Measurements from ENCODE around the gene PPFIBP2. TPM values are rescaled to one million over a fixed set of nuclear protein-coding genes. Genes with fewer than 3 reads are reported as not detected.
A peak's percentile ranks its signal among the peaks of the same experiment; 100 is the strongest.

The PPFIBP2 gene
- total and polyA plus RNA-seq, 10 of the 15 experiments (the other 5 are each of a cell fraction or from before 2014, with no cell fraction given) = 17.3 to 56.3 (median 39.2) TPM

- DNase-seq (ENCODE audit: low read depth, low spot score) (no peak), FAIRE-seq (no peak), ATAC-seq (no peak)
- TF ChIP-seq ZNF24 (IDR thresholded peaks at IDR 0.05) (no peak), EED (IDR thresholded peaks at IDR 0.05; ENCODE audit: low read depth) (peak; percentile 62), IKZF1 (conservative IDR thresholded peaks at IDR 0.05) (peak; percentile 46), IKZF2 (IDR thresholded peaks at IDR 0.05) (peak in 1 of 2 experiments; percentile 16; a peak in 1 of 4 replicates), TCF12 (IDR thresholded peaks at IDR 0.05; ENCODE audit: low read depth, low read length) (no peak), SPI1 (IDR thresholded peaks at IDR 0.05; ENCODE audit: borderline replicate concordance, insufficient read depth, low read depth, low read length) (peak; percentile 69; the same call in 1 of the 2 replicates), RUNX3 (IDR thresholded peaks at IDR 0.05; ENCODE audit: low read length) (peak; percentile 34; the same call in 1 of the 2 replicates), NR2F1 (conservative IDR thresholded peaks at IDR 0.05) (no peak)
- peaks cover 94% of the 10 kb centered on the region for H3K79me2 ChIP-seq (ENCODE audit: control insufficient read depth, insufficient read depth, low read length)
- H3K27me3 ChIP-seq (replicated peaks in 1 of 2; ENCODE audit: control insufficient read depth in 2 of 2, insufficient read depth in 2 of 2, low read length in 1 of 2) = no peaks in the 10 kb centered on the region
- in situ Hi-C loops (cut with MboI) = loop anchor here (10.0 to 25.0 kb wide), 2 partner anchors 909 to 1836 kb away; partner anchors contain the start of genes TAF10, TPP1, TRIM22 and TRIM5
- peaks cover 79% of the 10 kb centered on the region for H3K4me1 ChIP-seq (ENCODE audit: control insufficient read depth, insufficient read depth, low read length)
- intact Hi-C loops (cut with micrococcal nuclease; ENCODE audit: unreplicated experiment) = loop anchor here (10.0 kb wide), 2 partner anchors 909 to 1039 kb away; partner anchors contain the start of genes ARFIP2, TAF10, TIMM10B and TPP1
- WGBS (ENCODE audit: insufficient coverage, insufficient replicate concordance, low lambda C conversion rate, missing lambda C conversion rate) = 53% methylated on average over 6 of the region's 6 CpGs
- no TSS peak for BruUV-seq (replicated peaks)
- H3K4me3 ChIP-seq = peak overlapping the region; percentile 21; the same call in 1 of the 2 replicates
- peak overlapping the region; percentile 100 for H3K4me2 ChIP-seq (ENCODE audit: control insufficient read depth, insufficient read depth)
- no peaks in the 10 kb centered on the region for H4K20me1 ChIP-seq (ENCODE audit: control insufficient read depth, insufficient read depth)
- CTCF ChIA-PET = interaction anchor here (1.3 to 8.4 kb wide), 5 partner anchors 10 to 48 kb away, joined by 4 to 67 read pairs (median 6); partner anchors contain the start of gene PPFIBP2
- no peaks in the 10 kb centered on the region for H3K36me3 ChIP-seq (ENCODE audit: control insufficient read depth in 2 of 2, insufficient read depth in 2 of 2, low read length in 1 of 2)
- SMC1A ChIA-PET (ENCODE audit: uncharacterized antibody, unreplicated experiment) = interaction anchor here (0.7 to 7.2 kb wide), 6 partner anchors 9 to 72 kb away, joined by 3 to 107 read pairs (median 24); partner anchors contain the start of gene PPFIBP2
- peak overlapping the region; percentile 100 for H3K27ac ChIP-seq (ENCODE audit: control insufficient read depth, insufficient read depth)
- no peak overlapping the region for H2AFZ ChIP-seq (ENCODE audit: control insufficient read depth, low read depth, low read length)
- H3K9me3 ChIP-seq (replicated peaks; ENCODE audit: control insufficient read depth, insufficient read depth, low read length) = no peaks in the 10 kb centered on the region
- POLR2A ChIA-PET = interaction anchor here (0.7 to 5.0 kb wide), 4 partner anchors 8 to 13 kb away, joined by 3 to 78 read pairs (median 4); partner anchors contain the start of gene PPFIBP2
- H3K9ac ChIP-seq (ENCODE audit: control insufficient read depth, insufficient read depth, low read length) = peak overlapping the region; percentile 42; the same call in 1 of the 2 replicates
- RAD21 ChIA-PET (ENCODE audit: unreplicated experiment) = interaction anchor here (4.7 kb wide), 1 partner anchor 13 kb away, joined by 57 read pairs; the partner anchor contains the start of gene PPFIBP2
These were observed 9.8 kb downstream of the PPFIBP2 start for GRCh38 chr11:7523416-7524210.

All from GM12878 (cell line).